Endothelial cell (in vitro differentiated cells): Measurements from ENCODE around the gene MAD1L1. TPM values are rescaled to one million over a fixed set of nuclear protein-coding genes. Genes with fewer than 3 reads are reported as not detected.
A peak's percentile ranks its signal among the peaks of the same experiment; 100 is the strongest.

ENCODE experiments used
- DNase-seq: peaks from one replicate; pipeline ENCODE4 v3.0.0; 2021; ENCODE audit warnings: low spot score
- H3K27ac Mint-ChIP-seq: one replicate; pipeline ENCODE4 v1.8.0; 2021; ENCODE audit warnings: mixed read lengths, inconsistent platforms; ENCODE audit not compliant: unreplicated experiment
- H3K27me3 Mint-ChIP-seq: one replicate; pipeline ENCODE4 v1.8.0; 2021; ENCODE audit warnings: mild to moderate bottlenecking, moderate library complexity, mixed read lengths, inconsistent platforms; ENCODE audit not compliant: unreplicated experiment
- H3K36me3 Mint-ChIP-seq: one replicate; pipeline ENCODE4 v1.8.0; 2021; ENCODE audit warnings: mild to moderate bottlenecking, low read depth, mixed read lengths, inconsistent platforms; ENCODE audit not compliant: unreplicated experiment
- H3K4me1 Mint-ChIP-seq: one replicate; pipeline ENCODE4 v1.8.0; 2021; ENCODE audit warnings: mild to moderate bottlenecking, mixed read lengths, inconsistent platforms; ENCODE audit not compliant: unreplicated experiment
- H3K4me3 Mint-ChIP-seq: one replicate; pipeline ENCODE4 v1.8.0; 2021; ENCODE audit warnings: mild to moderate bottlenecking, mixed read lengths, inconsistent platforms; ENCODE audit not compliant: unreplicated experiment
- H3K9me3 Mint-ChIP-seq: one replicate; pipeline ENCODE4 v1.8.0; 2021; ENCODE audit warnings: mixed read lengths, inconsistent platforms; ENCODE audit not compliant: unreplicated experiment
- CTCF ChIP-seq: fragments of 200-600 bp; sonication (generic); IDR thresholded peaks from one replicate; pipeline ENCODE4 v1.5.0; 2021; ENCODE audit warnings: antibody characterized with exemption; ENCODE audit not compliant: unreplicated experiment
- total RNA-seq: library from RNA; stranded (reverse); fragmentation: NEBNext Ultra II Directional; extraction: Animal tissue kit (Norgen Biotek cat#: 25700); gene quantifications from one replicate; pipeline ENCODE4 v1.2.1, GENCODE V29; 2021; ENCODE audit not compliant: unreplicated experiment

MAD1L1 gene
- total RNA-seq, 1 donor from 2014 or later, result 43.3 TPM

- H3K27ac Mint-ChIP-seq, result peak overlapping the region; percentile 48
- no peak for DNase-seq
- TF ChIP-seq CTCF, result no peak
- H3K4me1 Mint-ChIP-seq, result peaks cover 2% of the 10 kb centered on the region
- peaks cover 10% of the 10 kb centered on the region for H3K36me3 Mint-ChIP-seq
- peaks cover 9% of the 10 kb centered on the region for H3K27me3 Mint-ChIP-seq
- H3K4me3 Mint-ChIP-seq, result peak overlapping the region; percentile 42
- H3K9me3 Mint-ChIP-seq, result no peaks in the 10 kb centered on the region
These were observed 387.0 kb downstream of the MAD1L1 start for GRCh38 chr7:1845536-1846311.

- Mint-ChIP-seq H3K36me3 (peaks cover 10% of the 10 kb centered on the region), H3K4me1 (peaks cover 2% of the 10 kb centered on the region), H3K27ac (peak overlapping the region; percentile 48), H3K27me3 (peaks cover 12% of the 10 kb centered on the region), H3K9me3 (no peaks in the 10 kb centered on the region), H3K4me3 (peak overlapping the region; percentile 42)
- no peak for DNase-seq
- TF ChIP-seq CTCF, result no peak
These were observed 387.8 kb downstream of the MAD1L1 start for GRCh38 chr7:1844951-1845390.

- H3K9me3 Mint-ChIP-seq, result no peaks in the 10 kb centered on the region
- H3K36me3 Mint-ChIP-seq, result peaks cover 10% of the 10 kb centered on the region
- H3K4me1 Mint-ChIP-seq, result peaks cover 2% of the 10 kb centered on the region
- no peak overlapping the region for H3K27ac Mint-ChIP-seq
- H3K27me3 Mint-ChIP-seq, result peaks cover 12% of the 10 kb centered on the region
- DNase-seq, result no peak
- H3K4me3 Mint-ChIP-seq, result no peak overlapping the region
- no peak for TF ChIP-seq CTCF
These were observed 388.3 kb downstream of the MAD1L1 start for GRCh38 chr7:1844336-1844950.

- Mint-ChIP-seq H3K4me1 (peaks cover 2% of the 10 kb centered on the region), H3K4me3 (no peak overlapping the region), H3K27me3 (peaks cover 12% of the 10 kb centered on the region), H3K36me3 (peaks cover 10% of the 10 kb centered on the region), H3K27ac (no peak overlapping the region), H3K9me3 (no peaks in the 10 kb centered on the region)
- no peak for DNase-seq
- TF ChIP-seq CTCF, result no peak
These were observed 388.8 kb downstream of the MAD1L1 start for GRCh38 chr7:1843921-1844335.
